ENCODE measurements around the gene F5.

F5 gene

DNA sequence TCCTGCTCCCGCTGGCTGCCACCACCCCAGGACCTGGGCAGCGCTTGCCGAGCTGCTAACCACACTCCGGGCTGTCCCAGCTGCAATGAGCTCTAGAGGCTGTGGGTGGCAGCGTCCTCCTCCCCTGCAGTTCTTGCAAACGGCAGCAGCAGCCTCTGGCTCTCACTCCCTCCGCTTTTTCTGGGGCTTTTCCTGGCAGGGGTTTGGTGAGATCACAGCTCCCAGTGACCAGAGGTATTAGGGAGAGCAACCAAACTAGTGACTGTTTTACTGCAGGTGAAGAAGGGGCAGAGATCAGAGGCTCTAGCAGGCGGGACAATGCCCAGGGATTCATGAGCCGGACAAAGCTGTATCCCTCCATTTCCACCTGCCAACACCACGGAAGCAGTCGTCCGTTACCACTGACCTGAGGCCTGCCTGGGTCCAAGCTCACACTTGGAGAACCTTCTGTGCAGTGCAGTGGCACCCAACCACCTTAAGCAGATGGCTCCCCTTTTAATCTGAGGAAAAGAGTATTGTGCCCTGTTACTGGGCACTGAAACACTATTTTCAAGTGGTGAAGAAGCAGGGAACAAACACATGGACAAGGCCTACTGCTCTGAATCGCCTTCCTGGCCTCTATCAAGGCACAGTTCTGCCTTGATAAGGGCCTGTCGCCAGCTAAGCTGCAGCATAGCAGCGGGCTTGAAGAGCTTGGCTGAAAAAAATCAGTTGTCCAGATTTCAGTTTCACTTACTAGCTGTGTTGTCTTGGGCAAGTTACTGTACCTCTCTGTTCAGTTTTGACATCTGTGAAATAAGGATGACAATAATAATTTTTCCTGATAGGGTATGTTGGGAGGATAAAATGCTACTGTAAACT lies at the start of gene F5:
Gene F5, minus strand, starts transcription at position 87 of the 861 bp plus-strand sequence. CDS start 95 bp downstream, outside the sequence.
- peak; percentile 84 for DNase-seq

DNA sequence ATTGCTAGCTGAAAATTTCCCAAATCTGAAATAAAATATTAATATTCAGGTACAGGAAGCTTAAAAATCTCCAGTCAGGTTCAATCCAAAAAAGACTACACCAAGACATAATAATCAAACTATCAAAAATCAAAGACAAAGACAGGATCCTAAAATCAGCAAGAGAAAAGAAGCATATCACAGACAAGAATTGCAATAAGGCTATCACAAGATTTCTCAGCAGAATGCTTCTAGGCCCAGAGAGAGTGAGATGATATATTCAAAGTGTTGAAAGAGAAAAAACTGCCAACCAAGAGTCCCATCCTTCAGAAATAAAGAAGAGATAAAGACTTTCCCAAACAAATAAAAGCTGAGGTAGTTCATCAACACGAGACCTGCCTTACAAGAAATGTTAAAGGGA lies 48.6 kb upstream of the F5 start:
- DNase-seq, result no peak

DNA sequence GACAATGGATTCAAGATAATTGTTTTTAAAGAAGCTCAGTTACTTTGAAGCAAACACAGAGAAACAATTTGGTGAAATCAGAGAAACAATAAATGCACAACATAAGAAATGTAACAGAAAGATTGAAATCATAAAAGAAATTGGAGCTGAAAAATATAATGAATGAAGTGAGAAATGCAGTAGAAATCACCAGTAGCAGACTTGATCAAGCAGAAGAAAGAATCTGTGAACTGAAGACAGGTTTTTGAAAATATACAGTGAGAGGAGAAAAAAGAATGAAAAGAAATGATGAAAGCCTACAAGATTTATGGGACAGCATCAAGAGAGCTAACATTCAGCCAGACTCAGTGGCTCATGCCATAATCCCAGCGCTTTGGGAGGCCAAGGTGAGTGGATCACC lies 47.9 kb upstream of the F5 start:
- DNase-seq, result no peak

DNA sequence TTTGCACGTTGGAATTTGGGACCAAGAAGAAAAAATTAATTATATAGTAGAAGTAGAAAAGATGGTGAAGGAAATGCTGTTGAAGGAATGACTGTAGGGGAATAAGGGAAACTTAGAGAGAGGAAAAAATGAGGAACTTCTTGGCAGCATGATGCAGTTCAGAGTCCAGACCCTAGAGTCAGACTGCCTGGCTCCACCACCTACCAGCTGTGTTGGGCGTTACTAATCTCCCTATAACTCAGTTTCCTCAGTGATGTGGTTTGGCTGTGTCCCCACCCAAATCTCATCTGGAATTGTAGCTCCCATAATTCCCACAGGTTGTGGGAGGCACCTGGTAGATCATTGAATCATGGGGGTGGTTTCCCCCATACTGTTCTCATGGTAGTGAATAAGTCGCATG lies 45.0 kb upstream of the F5 start:
- DNase-seq, result no peak

DNA sequence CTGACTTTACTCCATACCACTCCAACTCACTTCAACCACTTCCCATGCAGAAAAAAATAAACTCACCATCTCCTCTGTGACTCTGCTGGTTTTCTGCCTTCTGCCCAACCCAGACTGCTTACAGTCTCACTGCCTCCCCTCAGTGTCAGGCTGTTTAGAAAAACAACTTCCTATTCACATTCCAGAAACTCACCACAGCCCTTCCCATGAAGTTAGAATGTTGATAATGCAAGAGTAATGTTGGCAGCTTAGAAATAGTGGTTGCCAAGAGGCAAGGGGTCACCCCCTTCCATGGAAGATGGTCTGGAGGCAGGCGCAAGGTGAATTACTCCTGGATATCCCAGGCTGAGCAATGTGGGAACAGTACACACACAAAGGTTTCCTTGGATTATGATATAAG lies 43.7 kb upstream of the F5 start, which contains the start of gene SELP:
Gene SELP, minus strand, starts transcription at position 119 of the 400 bp plus-strand sequence. Its CDS starts 50 bp downstream, at position 69.
- DNase-seq, result no peak

DNA sequence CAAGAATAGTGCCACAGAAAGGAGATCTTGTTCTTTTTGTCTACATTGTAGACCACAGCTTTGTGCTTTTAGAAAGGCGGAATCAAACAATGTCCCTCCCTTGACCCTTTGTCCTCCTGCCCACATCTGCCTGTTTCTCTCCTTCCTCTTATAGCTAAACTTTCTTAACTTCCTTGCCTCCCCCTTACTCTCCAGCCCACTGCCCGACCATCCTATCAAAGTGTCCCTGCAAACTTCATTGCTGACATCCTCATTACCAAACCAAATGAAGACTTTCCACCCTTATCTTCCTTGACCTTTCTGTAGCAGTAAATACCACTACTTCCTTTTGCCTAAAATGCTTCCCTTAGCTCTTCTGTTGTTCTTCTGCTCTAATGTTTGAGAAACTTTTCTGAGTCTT lies 38.6 kb upstream of the F5 start:
- no peak for DNase-seq

DNA sequence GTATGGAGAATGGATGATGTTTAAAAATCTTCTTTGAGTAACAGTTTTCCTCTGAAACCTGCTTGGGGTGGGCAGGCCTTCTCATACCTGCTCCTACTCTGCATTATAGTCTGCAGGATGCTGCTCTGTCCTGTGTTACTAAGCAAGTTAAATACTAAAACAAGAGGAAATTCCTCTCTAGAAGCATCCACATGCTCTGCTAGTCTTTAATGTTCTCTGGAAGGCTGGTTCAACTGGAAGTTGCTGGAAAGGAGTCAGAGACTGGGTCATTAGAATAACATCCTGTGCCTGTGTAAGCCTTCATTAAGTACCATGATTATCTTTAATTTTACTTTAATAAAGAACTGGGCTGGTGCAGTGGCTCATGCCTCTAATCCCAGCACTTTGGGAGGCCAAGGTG lies 37.8 kb upstream of the F5 start:
- no peak for DNase-seq

DNA sequence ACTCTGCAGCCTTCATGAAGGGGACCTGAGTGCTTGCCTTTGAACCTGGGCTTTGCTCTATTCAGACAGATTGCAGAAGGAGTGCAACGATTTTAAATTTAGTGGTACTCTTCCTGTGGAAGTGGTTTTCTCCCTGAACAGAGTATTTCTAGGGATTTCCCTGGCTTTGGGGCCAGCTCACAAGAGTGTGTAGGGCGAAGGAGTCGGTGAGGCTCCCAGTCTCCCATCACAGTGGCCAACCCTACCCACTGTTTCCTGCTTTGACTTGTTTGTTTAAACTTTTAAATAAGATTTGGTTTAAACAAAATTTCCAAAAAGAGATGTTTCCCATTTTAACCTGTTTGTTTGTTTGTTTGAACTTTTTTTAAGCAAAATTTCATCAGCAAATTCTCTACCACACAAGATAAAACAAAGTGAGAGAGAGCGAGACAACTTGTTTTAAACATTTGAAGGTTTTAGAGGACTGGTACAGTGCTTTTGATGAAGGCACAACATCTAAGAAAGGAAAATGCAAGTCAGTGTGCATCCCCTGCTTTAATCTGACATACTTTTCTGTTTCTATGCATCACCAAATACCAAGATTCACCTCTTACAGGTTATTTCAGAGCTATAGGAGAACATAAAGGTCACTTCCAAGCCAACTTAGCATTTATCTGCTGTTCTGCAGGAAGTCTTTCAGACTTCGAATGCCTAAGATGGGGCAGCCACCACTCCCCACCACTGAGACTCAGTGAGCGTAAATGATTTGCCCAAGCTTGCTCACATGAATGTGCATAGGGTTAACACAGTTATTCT lies 37.0 kb upstream of the F5 start:
- no peak for DNase-seq

DNA sequence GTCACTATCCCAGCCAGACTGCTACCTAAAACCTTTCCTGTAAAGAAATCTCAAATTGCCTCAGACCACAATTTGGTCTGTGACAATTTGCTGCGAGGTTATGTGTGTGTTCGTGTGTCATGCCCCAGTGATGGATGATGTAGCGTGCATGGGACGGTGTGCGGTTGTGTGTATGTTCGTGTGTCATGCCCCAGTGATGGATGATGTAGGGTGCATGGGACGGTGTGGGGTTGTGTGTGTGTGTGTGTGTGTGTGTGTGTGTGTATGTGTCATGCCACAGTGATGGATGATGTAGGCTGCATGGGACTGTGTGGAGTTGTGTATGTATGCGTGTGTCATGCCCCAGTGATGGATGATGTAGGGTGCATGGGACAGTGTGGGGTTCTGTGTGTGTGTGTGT lies 34.3 kb upstream of the F5 start:
- no peak for DNase-seq

DNA sequence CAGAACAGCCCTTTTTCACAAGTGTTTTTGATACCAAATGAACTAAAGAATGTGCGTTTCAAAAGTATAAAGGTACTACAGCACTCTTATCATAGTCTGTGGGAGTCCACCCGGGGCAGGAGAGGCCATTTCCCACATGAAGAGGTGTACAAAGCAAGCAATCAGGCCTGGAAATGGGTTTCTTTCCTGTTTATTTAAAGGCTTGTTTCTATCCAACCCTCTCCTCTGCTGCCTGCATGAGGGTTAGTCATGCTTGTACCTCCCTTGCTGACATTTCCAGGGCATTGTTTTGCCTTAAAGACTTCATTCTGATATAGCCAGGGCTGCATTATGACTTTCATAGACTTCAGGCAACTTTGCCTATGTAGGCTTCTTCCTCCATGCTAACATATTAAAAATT lies 32.1 kb upstream of the F5 start:
- DNase-seq, result no peak

DNA sequence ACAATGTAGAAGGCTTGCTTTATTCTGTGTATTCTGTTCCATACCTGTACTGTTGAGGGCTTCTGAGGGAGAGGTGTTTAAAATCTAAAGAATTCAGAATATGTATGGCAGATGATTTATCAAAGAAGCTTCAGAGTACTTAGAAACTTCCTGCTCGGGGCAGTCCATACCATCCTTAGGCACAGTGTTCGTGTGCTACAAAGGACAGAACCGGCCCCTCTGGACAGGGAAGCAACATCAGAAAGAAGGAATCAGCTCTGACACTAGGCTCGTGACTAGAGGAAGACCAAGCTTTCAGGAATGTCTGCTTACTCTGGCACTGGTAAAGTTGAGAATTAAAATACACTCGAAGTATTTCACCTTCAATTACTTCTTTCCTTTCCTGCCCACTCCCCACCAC lies 29.5 kb upstream of the F5 start:
- DNase-seq, result no peak

DNA sequence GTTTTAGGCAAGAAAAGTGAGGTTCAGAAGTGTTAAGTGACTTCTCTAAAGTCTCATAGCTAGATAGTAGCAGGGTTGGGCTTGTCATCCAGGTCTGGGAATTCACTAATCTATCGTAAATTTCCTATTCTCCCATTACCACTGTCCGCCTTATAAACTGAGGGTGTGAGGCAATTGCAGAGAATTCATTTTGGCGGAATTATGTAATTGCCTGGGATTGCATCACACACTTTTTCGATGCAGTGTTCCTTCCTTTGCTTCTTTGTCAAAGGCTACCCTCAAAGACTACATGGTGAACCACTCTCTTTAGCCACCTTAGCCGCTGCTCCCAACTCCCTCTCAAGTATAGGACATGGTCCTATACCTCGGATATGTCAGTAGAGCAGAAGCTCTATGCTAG lies 24.6 kb upstream of the F5 start:
- no peak for DNase-seq

DNA sequence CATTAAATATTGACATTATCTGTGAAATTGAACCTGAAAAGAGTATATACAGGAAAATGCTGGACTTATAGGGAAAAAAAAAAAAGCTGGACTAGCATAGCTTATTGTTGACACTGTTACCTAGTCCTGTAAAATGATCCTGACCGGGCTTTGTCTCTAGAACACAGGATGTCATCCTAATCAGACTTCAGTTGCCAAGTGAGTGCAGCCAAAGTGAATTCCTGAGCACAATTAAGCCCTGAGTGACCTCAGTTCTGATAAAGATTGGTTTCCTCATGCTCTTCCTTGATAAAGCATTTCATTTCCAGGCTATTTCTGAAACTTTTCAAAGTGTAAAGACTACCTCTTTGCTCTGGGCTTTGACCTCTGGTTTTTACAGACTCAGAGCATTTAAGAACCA lies 23.8 kb upstream of the F5 start:
- DNase-seq, result no peak

DNA sequence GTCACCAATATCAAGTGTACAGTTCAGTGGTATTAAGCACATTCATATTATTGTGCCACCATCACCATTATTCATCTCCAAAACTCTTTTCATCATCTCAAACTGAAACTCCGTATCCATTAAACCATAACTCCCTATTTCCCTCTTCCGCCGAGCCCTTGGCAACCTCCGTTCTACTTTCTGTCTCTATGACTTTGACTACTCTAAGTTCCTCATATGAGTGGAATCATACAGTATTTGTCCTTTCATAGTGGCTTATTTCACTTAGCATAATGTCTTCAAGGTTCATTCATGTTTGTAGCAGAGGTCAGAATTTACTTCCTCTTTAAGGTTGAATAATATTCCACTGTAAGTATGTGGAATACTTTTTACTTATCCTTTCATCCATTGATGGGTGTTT lies 21.9 kb upstream of the F5 start:
- no peak for DNase-seq

DNA sequence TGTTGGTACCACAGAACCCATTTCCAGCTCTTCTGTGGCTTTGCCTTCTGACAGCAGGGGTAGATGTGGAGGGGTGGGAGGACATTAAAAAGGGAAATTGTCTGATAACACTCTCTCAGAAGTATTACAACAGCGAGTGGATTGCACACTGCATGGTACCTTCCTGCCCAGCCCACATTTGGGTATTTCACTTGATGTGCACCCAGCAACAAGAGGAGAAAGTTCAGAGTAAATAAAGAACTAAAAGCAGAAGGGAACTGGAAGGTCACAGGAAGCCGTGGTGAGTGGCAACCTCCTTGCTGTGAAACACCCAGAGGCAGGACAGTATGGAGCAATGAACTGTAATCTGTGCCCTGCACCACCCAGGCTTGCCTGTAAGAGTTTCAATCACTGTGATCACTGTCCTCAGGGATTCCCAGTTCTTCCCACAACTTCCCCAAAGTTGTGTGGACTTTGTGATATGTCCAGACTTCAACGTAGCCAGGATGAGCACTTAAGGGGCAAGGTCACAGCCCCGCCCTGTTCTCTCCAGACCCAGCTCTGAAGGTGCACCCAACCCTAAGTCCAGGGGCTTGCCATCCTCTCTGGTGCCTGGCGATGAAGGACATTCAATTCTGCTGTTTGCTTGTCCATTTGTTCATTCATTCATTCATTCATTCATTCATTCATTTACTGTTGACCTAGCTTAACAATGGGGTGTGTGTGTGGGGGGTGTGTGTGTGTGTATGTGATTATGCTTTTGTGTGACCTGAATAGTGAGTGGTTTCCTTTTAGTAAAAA lies 18.7 kb upstream of the F5 start:
- peak; percentile 49 for DNase-seq

DNA sequence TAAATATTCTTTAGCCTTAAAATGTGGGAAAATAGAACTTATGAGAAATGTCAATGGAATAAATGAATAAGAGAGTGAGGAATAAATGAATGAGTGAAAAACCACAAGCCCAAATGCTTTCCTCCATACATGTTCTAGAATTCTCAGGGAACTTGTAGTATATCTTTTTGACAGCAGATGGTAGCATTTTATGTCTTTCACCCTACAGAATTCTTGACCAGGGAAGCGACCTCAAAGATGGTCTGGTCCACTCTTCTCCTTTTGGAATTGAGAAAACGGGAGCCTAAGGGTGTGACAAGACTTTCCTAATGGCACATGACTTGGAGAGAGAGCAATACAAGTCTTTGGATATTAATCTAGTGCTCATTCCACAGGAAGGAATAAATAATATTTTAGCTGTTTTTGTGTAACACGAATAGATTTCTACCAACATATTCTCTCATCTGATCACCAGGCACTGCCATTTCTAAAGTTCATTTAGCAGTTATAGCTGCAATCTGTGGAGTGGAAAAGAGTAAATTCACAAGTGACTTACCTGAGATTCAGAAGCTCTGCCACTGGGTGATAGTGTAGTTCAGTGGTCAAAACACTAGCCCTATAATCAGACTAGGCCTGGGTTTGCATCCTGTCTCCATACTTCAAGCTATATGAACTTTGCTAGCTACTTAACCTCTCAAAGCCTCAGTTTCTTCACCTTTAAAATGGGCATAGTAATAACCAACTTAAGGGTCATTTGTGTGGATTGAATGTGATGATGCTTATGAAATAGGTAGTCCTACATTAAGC lies 15.0 kb upstream of the F5 start:
- DNase-seq, result no peak

DNA sequence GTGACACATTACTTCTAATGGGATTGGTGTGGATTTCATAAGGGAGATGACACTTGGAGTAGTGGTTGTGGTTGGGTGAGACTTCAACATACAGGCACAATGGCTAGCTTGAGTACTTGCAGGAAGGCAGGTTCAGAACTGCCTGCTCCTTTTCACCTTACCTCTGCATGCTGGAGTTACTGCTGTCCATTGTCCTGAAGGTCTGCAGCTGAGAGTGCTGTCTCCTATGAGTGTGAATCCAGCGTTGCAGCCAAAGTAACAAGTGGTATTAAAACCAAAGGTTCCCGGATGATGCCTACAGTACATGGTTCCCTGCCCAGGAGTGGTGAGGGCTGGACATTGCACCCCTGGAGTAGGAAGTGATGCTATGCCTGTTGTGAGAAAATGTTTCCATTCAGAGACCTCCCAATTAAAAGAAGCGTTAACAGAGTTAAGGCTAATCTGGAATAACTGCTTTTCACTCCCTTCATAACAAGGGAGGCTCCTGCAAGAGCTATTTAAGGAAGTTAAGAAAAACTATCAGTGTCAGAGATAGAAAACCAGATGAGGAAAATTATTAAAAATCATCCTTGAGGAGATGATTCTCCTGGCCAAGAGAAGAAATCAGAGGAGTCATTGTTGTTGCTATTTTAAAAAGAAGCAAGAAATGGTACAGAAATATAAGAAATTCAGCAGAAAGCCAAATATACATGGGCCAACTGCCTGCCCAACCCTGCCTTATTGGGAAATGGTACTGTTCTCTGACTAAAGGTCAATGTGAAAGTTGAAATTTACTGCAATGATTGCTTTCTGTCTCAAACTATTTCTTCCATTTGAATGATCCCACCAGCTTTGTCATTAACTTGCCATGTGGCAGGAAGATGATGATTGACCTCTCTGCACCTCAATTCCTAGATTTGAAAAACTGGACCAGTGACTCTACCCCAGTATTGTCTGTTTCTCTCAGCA lies 9.8 kb upstream of the F5 start:
- DNase-seq, result no peak

DNA sequence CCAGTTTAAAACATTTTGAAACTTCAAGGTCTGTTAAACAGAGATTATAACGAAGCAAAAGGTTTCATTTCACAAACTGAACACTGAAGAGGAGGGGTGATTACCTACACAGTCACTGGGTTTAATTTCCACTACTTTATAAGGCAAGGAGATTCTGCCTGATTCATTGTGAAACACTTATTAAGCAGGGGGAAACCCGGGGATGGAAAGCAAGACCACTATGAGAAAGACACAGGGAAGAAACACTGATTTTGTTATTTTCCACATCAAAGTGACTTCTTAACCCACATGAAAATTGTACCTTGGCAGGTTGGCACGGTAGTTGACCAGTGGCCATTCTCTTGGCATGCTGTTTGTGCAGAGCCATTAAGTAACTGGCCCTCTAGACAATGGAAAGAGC lies 8.1 kb upstream of the F5 start:
- peak; percentile 41 for DNase-seq

DNA sequence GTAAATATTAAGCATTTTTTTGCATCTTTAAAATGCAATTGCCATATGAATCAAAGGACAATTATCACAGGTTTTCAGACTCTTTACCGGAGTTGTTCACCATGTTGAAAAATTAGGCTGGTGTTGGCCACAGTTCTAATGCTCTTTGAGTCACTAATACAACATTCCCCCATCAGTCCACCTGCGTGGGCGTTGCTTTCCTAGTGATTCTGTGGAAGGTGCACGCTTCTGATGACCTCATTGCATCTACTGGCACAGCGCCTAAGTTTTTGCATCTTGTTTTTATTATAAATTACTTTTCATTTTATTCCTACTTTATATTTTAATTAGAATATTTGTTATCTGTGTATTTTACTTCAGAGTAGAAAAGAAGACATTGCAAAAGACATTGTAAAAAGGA lies 4.7 kb upstream of the F5 start:
- DNase-seq, result no peak

DNA sequence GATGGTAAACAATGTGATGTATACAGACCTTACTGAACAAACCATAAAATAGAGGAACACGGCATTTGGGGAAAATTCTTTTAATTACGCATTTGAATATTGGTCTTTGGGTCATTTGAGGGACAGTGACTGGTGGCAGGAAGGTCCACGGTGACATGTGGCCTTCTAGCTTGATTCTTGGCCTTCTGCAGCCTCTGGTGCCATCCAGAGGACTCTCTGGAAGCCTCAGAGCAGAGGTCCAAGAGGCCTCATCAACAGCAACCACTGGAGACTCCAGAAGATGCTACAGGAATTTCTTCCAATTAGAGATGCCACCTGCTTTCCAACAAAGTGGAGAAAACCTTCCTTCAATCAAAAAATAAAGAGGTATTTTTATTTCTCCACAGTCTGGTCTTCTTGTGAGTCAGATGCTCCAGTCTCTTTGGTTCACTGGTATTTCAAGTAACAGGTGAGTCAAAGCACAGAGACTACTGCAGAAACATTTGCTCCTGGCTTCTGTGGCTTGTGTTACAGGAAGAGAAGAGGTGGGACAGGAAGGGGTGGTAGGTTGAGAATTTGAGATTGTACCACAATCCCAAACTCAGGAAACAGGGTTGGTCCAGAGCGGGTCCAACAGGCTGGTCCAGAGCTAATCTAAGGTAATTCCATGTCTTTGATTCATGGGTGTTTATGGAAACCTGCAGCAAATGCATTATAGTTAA lies 2.7 kb upstream of the F5 start:
- DNase-seq, result peak; percentile 39

DNA sequence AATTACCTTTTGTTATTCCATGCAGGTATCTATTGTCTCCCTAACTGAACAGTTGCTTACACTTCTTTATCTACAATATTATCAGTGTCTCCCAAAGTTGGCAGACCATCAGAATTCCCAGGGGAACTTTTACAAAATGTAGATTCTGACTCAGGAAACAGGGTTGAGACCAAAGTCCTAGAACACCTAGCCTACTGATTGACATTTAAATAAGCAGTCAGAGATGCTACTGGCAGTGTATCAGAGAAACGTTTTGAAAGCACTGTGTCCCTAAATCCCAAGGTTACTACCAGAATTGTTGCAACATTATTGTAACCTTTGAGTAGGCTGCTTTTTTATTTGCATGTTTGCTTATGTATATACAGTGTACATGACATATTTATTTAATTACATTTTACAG lies 1.8 kb upstream of the F5 start:
- no peak for DNase-seq

All from stimulated activated CD8-positive, alpha-beta memory T cell treated with anti-CD3 and anti-CD28 coated beads, Interleukin-4, amount 100 ng/mL, for 48 hours (primary cell).